Measurements from ENCODE around the gene PSMD10. TPM values are rescaled to one million over a fixed set of nuclear protein-coding genes. Genes with fewer than 3 reads are reported as not detected.

PSMD10 gene
- total and polyA plus RNA-seq, 2 of the 8 experiments (the other 6 are each of a cell fraction or from before 2014, with no cell fraction given), result 49.9 to 79.9 TPM

GRCh38 chrX:108070891-108071290 is 20.5 kb downstream of the PSMD10 start (continued):
- TF ChIP-seq CHD7 (IDR thresholded peaks at IDR 0.05; ENCODE audit: insufficient replicate concordance, low read length), result no peak
- TF ChIP-seq ATF2 (IDR thresholded peaks at IDR 0.05; ENCODE audit: low read length), result no peak
- TF ChIP-seq MAX (IDR thresholded peaks at IDR 0.05), result no peak
- no peak for TF ChIP-seq GABPA (IDR thresholded peaks at IDR 0.05; ENCODE audit: borderline replicate concordance, insufficient read depth, low read length)
- no peak for TF ChIP-seq BCL11A (IDR thresholded peaks at IDR 0.05; ENCODE audit: low read depth in 2 of 2, low read length in 2 of 2)
- TF ChIP-seq ATF3 (IDR thresholded peaks at IDR 0.05; ENCODE audit: insufficient read depth, low read depth, low read length), result no peak
- no peak for TF ChIP-seq ASH2L (IDR thresholded peaks at IDR 0.05; ENCODE audit: low read length)
- TF ChIP-seq TAF1 (IDR thresholded peaks at IDR 0.05; ENCODE audit: low read depth, low read length), result no peak
- TF ChIP-seq CHD1 (IDR thresholded peaks at IDR 0.05; ENCODE audit: low read depth, low read length), result no peak
- no peak for TF ChIP-seq SIX5 (IDR thresholded peaks at IDR 0.05; ENCODE audit: low read depth, low read length)
